ENCODE measurements around the gene PLK5.

PLK5 gene

GRCh38 chr19:1481893-1482360 is 42.0 kb upstream of the PLK5 start:
- no peak for TF ChIP-seq CTCF (IDR thresholded peaks at IDR 0.05; ENCODE audit: low read depth, low read length)
- no peak overlapping the region for H3K4me3 ChIP-seq (ENCODE audit: low read depth, low read length)

GRCh38 chr19:1482361-1483130 is 41.3 kb upstream of the PLK5 start:
- no peak for TF ChIP-seq CTCF (IDR thresholded peaks at IDR 0.05; ENCODE audit: low read depth, low read length)

DNA sequence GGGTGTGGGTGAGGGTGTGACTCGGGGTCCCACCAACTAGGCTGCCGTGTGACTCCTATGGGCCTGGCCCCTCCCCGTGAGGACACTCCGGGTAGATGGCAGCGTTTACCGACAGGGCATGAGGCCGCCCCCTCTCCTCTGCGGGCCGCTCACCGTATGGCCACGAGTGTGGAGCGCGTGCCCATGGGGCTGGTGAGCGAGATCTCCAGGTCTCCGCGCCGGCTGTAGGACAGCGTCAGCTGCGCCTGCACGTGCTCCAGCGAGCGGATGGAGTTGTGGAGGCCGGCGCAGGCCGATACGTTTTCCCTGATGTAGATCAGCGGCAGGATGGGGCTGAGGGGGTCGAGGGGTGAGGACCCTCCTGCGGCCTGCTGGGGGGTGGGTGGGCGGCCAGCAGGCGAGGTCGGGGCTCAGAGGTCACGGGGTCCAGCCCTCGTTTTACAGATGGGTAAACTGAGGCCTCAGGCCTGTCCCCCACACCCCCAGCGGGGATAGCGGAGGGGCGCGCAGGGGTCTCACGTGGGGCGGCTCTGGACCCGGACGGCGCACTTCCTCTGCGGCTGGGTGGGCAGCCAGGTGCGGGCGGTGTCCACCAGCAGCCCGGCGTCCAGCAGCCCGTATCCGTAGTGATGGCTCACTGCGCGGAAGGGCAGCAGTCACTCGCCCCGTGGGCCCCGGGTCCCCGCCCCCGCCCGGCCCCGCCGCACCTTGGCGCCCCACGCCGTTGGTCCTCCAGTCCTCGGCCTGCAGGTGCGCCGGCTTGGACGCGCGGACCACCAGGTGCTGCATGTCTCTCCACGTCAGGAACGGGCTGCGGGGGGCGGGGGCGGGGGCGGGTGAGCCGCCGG is 40.5 kb upstream of the PLK5 start:
- H3K4me3 ChIP-seq (ENCODE audit: low read depth, low read length): no peak overlapping the region
- TF ChIP-seq CTCF (IDR thresholded peaks at IDR 0.05; ENCODE audit: low read depth, low read length): no peak

More at GRCh38 chr19:1482361-1483130, 41.3 kb upstream of the PLK5 start:
- no peak overlapping the region for H3K4me3 ChIP-seq (ENCODE audit: low read depth, low read length)

GRCh38 chr19:1483979-1484428 is 39.9 kb upstream of the PLK5 start:
- TF ChIP-seq CTCF (IDR thresholded peaks at IDR 0.05; ENCODE audit: low read depth, low read length): no peak
- H3K4me3 ChIP-seq (ENCODE audit: low read depth, low read length): no peak overlapping the region

DNA sequence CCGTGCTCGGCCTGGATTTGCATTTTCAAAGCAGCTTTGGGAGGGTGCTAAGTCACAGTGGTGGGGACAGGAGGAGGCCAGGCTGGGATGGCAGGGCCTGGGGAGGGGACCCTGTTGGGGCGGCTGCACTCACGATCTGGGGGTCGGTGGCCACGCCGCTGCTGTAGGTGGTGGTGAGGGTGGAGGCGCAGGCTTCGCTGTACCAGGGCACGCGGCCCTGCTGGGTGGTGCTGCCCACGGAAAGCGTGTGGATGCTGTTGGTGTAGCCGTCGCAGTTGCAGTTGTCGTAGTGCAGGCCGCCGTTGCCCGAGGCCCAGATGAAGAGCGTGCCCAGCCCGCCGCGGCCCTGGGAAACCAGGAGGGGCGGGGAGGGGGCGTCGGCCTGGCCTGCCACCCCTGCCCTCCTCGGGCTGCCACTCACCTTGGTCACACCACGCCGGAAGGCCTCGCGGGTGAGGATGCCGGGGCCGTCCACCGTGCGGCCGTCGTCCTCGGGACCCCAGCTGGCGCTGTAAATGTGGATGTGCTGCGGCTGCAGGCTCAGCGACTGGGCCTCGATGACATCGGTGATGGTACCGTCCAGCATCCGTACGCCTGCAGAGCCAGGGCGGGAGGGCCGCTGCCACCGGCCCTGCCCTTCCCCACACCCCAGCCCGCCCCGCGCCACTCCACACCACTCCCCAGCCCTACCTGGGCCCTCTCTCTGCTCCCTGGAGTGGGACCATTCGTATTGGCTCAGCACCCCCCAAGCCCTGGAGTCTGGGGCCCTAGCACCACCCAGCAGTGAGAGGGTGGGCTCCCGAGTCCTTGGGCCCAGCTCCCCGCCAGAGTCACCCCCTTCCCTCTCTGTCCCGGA is 36.9 kb upstream of the PLK5 start:
- no peak overlapping the region for H3K4me3 ChIP-seq (ENCODE audit: low read depth, low read length)

More for the DNA sequence above, 36.9 kb upstream of the PLK5 start:
- no peak for TF ChIP-seq CTCF (IDR thresholded peaks at IDR 0.05; ENCODE audit: low read depth, low read length)
